Stimulated activated CD4-positive, alpha-beta T cell treated with anti-CD3 and anti-CD28 coated beads, Interleukin-4, amount 100 ng/mL, for 48 hours (primary cell): ENCODE results near the gene AKNA.
"Not testable (repeated sequence)": the region's sequence is repeated elsewhere in the genome, so short reads cannot be mapped to it uniquely, and the experiment has no call there.

Experiments used
- DNase-seq, 2 donors: peaks; one replicate each; pipeline ENCODE4 v3.0.0-alpha.2; 2020; ENCODE audit warnings: low read depth in 2 of 2

AKNA gene

GRCh38 chr9:114341152-114341830 is 46.5 kb downstream of the AKNA start:
- DNase-seq: no peak

DNA sequence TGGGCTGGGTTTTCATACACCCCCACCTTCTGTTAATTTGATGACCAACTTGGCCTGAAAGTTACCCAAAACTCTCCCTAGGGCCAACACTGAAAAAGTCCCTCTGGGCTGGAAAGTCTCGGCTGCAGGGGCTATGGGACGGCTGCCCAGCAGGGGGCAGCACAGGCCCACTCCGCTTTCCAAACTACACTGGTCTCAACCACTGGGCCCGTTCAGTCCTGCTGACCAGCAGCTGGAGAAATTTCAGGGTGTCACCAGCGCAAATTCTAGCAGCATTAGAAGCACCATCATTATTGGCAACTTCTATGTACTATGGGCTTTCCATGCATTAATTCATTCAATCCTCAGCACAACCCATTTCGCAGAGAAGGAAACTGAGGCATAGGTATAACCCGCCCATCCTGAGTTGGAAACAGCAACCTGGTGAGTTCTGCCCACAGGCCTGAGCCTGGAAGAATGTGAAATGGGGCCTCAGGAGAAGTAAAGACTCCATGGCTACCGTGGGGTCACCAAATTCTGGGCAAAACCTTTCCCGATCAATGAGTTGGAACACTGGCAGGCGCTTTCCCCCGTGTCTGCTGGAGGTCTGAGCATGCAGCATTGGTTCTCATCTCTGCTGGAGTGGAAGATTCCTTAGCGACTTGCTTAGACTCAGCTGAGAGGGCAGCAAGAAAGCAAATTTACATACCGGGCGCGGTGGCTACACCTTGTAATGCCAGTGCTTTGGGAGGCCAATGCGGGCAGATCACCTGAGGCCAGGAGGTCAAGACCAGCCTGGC is 48.5 kb downstream of the AKNA start:
- peak; percentile 40 to 55 for DNase-seq

DNA sequence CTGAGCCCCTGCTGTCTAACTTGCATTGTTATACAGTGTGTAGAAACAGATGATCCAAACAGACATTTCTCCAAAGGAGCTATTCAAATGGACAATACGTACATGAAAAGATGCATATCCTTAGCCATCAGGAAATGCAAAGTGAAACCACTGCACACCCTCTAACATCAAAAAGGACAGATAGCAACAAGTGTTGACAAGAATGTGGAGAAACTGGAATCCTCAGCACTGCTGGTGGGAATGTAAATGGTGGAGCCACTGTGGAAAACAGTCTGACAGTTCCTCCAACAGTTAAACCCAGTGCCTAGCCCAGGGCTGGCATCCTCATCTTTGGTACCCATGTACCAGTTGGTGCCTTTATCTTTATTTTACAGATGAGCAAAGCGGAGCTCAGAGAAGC is 49.6 kb downstream of the AKNA start:
- no peak for DNase-seq

GRCh38 chr9:114336699-114337395 is 50.9 kb downstream of the AKNA start:
- DNase-seq: no peak

DNA sequence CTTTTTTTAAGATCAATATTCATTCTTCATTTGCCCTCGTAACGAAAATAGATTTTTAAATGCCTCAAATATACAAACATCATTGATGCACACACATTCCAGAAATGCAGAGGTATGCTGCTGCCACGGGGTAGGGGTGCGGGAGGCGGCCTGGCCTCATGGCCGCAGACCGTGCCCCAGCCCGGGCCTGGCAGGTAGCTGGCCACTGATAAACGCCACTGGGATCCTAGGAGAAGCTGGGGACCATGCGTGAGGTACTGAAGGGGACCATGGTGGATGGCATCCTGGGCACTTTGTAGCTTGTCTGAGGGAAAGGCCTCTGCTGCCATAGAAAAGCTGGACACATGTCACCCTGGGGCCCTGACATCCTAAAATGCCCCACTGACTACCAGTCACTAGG is 51.6 kb downstream of the AKNA start:
- no peak for DNase-seq

DNA sequence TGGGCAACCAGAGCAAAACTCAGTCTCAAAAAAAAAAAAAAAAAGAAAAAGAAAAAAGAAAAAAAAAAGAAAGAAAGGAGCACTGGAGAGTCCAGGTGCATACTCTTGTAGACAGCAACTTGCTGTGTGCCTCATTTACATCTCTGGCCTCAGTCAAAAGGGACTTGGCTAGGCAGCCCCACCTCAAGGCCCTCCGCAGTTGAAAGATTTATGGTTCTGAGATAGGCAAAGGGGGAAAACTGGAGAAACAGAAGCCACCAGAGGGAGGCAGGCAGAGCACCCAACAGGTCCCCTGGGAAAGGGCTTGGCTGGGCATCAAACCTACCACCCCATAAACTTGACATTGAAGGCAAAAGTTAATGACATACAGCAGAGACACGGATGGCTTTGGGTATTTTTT is 52.0 kb downstream of the AKNA start:
- no peak for DNase-seq

DNA sequence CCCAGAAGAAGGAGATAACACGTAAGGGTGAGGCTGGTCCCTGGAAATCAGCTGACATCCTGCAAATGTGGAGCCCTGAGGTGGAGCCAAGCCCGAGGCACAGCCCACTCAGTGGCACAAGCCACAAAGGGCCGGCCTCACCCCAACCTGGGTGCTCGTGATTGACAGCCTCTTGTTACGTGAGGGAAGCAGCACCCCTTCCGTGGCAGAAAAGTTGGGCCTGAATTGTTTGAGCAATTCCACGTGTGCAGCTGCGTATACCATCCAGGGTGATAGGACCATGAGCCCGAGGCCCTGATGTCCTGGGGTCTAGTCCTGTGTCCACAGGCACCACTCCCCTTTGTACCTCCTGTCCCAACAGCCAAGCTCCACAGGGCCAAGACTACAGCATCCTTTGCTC is 53.3 kb downstream of the AKNA start:
- no peak for DNase-seq

DNA sequence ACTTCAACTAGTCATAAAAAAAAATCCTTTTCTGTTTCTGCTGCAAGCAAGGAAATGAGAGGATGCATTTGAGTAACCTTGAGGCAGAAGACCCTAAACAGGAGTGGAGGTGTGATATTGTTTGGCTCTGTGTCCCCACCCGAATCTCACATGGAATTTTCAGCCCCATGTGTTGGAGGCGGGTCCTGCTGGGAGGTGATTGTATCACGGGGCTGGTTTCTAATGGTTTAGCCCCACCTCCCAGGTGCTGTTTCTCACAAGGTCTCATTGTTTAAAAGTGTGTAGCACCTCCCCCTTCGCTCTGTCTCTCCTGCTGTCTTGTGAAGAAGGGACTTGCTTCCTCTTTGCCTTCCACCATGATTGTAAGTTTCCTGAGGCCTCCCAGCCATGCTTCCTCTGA is 54.1 kb downstream of the AKNA start:
- not testable (repeated sequence) for DNase-seq

GRCh38 chr9:114332474-114333040 is 55.2 kb downstream of the AKNA start:
- DNase-seq: not testable (repeated sequence)

DNA sequence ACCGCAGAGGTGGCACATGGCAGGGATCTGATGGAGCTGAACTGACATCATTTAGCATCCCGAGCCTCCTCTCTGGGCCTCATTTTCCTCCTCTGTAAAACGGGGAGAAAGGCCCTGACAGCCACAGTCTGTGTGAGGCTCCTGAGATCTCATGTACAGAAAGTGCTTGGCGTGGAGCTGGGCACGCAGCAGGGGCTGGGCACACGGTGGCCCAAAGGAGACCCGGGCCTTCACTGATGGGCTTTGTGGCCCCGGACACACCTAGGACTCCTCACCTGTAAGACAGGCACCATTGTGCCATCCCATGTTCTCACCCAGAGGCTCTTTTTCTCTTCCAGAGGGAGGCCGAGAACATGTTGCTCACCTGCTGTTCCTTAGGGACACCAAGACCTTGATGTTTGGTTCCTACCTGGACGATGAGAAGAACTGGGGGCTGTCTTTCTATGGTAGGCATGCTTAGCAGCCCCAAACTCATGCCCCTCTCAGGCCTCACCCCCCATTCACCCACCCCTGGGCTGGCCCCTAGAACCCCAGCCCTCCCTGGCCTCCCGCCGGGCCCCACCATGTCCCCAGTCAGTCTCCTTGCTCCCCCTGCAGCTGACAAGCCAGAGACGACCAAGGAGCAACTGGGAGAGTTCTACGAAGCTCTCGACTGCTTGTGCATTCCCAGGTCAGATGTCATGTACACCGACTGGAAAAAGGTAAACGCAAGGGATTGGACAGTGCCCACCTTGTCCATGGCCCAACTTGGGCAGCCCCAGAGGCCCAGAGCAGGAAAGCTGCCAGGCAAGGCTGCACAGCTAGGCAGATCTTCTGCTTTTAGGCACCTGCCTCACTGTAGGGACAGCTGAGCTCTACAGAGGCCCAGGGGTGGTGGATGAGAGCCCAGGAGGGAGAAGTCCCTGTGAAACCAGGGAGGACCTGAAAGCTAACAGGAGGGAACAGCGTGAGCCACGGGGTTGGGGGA is 56.3 kb downstream of the AKNA start:
- DNase-seq: not testable (repeated sequence)

DNA sequence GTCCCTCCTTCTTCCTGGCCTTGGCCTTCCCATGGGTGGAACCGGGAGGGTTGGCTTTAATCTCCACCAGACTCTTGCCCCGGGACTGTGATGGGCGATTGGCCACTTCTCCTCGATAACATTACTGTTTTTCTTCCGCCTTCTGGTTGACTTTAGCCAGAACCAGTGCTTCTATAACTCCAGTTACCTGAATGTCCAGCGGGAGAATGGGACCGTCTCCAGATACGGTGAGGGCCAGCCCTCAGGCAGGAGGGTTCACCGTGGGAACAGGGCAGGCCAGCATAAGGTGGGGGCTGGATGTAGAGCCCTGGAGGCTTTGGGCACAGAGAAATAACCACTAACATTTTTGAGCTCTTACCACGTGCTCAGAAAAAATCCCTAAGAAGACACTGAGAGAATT is 57.1 kb downstream of the AKNA start:
- DNase-seq: no peak

GRCh38 chr9:114329625-114330022 is 58.2 kb downstream of the AKNA start, which contains the start of gene ORM2:
TSS of gene ORM2 (plus strand) at chr9:114329869. CDS start at chr9:114329905, 36 bp downstream.
- DNase-seq: not testable (repeated sequence)

- not testable (repeated sequence) for DNase-seq
These were observed 58.7 kb downstream of the AKNA start for GRCh38 chr9:114328937-114329624.

DNA sequence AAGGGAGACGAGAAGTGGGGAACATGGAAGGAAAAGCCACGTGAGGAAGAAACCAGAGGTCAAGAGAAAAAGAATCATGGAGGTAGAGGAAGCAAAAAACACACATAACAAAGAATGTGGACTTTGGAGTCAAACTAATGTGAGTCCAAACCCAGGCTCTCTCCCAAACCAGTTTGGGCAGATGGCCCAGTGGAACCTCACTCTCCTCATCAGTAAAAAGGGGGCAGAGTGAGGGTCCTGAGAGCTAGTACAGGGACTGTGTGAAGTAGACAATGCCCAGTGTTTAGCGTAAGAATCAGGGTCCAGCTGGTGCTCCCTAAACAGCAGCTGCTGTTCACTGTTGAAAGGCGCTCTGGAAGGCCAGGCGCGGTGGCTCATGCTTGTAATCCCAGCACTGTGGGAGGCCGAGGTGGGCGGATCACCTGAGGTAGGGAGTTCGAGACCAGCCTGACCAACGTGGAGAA is 59.4 kb downstream of the AKNA start:
- DNase-seq: not testable (repeated sequence)

- DNase-seq: no peak
These were observed 60.0 kb downstream of the AKNA start for GRCh38 chr9:114327749-114328148.

DNA sequence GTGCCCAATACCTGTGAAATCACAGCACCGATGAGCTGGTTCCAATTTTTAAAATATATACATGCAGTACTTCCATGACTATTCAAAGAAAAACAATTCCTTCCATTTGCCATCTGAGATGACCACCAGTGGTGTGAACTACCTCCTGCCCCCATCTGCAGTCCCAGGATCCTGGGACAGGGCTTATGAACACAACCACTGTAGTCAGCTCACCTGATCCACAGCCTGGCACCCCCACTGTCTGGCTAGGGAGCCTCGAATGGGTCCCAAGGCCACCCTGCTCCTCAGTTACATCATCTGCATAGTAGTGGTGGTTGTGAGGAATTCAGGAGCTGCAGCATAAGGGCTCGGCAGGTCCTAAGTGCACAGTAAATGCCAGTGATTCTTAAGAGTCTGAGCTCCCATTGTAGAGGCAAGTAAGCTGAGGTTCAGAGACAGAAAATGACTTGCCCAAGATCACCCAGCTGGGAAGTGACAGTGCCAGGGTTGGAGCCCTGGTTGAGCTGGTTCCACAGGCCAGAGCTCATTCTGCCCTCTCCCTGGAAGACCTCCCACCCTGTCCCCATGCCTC is 62.0 kb downstream of the AKNA start:
- not testable (repeated sequence) for DNase-seq

DNA sequence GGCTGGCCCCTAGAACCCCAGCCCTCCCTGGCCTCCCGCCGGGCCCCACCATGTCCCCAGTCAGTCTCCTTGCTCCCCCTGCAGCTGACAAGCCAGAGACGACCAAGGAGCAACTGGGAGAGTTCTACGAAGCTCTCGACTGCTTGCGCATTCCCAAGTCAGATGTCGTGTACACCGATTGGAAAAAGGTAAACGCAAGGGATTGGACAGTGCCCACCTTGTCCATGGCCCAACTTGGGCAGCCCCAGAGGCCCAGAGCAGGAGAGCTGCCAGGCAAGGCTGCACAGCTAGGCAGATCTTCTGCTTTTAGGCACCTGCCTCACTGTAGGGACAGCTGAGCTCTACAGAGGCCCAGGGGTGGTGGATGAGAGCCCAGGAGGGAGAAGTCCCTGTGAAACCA is 62.8 kb downstream of the AKNA start:
- DNase-seq: not testable (repeated sequence)

GRCh38 chr9:114324492-114324891 is 63.3 kb downstream of the AKNA start:
- DNase-seq: no peak

- not testable (repeated sequence) for DNase-seq
These were observed 63.9 kb downstream of the AKNA start for GRCh38 chr9:114323849-114324248.
